HL-60 (cell line): ENCODE results near the gene EFNA2.

Experiments
- DNase-seq, 2 experiments: peaks; one replicate each; pipeline ENCODE4 v3.0.0-alpha.2; 2010 to 2020; ENCODE audit warnings: low read depth in 1 of 2, low spot score in 1 of 2
- H3K27ac ChIP-seq: fragments of 250-450 bp; sonication (Bioruptor Pico); replicated peaks from 2 replicates; pipeline ENCODE4 v1.5.1; 2020; ENCODE audit warnings: mild to moderate bottlenecking, moderate library complexity
- H3K27me3 ChIP-seq: fragments of 250-450 bp; sonication (Bioruptor Pico); 2 replicates; pipeline ENCODE4 v1.5.1; 2021; ENCODE audit warnings: mild to moderate bottlenecking, moderate library complexity; ENCODE audit not compliant: insufficient read depth, poor library complexity, severe bottlenecking
- H3K4me3 ChIP-seq: replicated peaks from 2 replicates; pipeline ENCODE4 v1.5.1; 2011; ENCODE audit warnings: mild to moderate bottlenecking, control low read depth, low read length; ENCODE audit not compliant: insufficient read depth
- GABPA ChIP-seq: IDR thresholded peaks from 2 replicates; pipeline ENCODE4 v1.6.1; 2012; ENCODE audit warnings: low read depth
- POLR2AphosphoS5 ChIP-seq: IDR thresholded peaks from 2 replicates; pipeline ENCODE4 v1.6.1; 2012; ENCODE audit warnings: low read depth
- REST ChIP-seq: IDR thresholded peaks from 2 replicates; pipeline ENCODE4 v1.6.1; 2012; ENCODE audit warnings: low read depth; ENCODE audit not compliant: insufficient replicate concordance
- SPI1 ChIP-seq: IDR thresholded peaks from 2 replicates; pipeline ENCODE4 v1.6.1; 2012; ENCODE audit warnings: low read depth, mild to moderate bottlenecking, borderline replicate concordance
- TF ChIP-seq, protein P1 (sequence below): IDR thresholded peaks from one replicate; pipeline ENCODE4 v1.5.1; 2011; ENCODE audit warnings: low read length, control low read depth, inconsistent platforms; ENCODE audit not compliant: insufficient read depth

The EFNA2 gene

DNA sequence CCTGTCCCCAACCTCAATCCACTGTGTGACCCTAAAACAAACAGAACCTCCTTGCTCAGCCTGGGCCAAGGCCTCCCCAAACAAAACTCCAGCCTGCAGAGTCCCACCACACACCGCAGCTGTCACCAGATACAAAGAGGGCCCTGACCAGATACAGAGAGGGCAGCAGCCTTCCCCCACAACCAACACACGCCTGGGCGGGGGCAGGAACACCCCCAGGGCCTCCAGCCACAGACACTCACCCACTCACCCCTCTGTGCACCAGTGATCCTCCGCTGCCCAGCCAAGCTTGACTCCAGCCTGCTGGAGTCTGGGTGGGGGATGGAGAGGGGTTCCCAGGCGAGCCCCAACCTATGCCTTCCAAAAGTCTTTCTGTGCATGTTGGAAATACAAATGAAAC, 22.5 kb upstream of the EFNA2 start:
- DNase-seq = no peak
- no peaks in the 10 kb centered on the region for H3K27me3 ChIP-seq
- TF ChIP-seq REST = no peak
- no peak for TF ChIP-seq GABPA
- no peak for TF ChIP-seq POLR2AphosphoS5
- no peak for TF ChIP-seq SPI1
- TF ChIP-seq, protein P1, sequence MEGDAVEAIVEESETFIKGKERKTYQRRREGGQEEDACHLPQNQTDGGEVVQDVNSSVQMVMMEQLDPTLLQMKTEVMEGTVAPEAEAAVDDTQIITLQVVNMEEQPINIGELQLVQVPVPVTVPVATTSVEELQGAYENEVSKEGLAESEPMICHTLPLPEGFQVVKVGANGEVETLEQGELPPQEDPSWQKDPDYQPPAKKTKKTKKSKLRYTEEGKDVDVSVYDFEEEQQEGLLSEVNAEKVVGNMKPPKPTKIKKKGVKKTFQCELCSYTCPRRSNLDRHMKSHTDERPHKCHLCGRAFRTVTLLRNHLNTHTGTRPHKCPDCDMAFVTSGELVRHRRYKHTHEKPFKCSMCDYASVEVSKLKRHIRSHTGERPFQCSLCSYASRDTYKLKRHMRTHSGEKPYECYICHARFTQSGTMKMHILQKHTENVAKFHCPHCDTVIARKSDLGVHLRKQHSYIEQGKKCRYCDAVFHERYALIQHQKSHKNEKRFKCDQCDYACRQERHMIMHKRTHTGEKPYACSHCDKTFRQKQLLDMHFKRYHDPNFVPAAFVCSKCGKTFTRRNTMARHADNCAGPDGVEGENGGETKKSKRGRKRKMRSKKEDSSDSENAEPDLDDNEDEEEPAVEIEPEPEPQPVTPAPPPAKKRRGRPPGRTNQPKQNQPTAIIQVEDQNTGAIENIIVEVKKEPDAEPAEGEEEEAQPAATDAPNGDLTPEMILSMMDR = no peak
- H3K27ac ChIP-seq = no peak overlapping the region
- H3K4me3 ChIP-seq = no peak overlapping the region

- no peak for DNase-seq
- H3K27ac ChIP-seq = no peak overlapping the region
- H3K27me3 ChIP-seq = no peaks in the 10 kb centered on the region
- H3K4me3 ChIP-seq = no peak overlapping the region
- TF ChIP-seq POLR2AphosphoS5 = no peak
- TF ChIP-seq SPI1 = no peak
- TF ChIP-seq, protein P1 = no peak
- TF ChIP-seq REST = no peak
- no peak for TF ChIP-seq GABPA
Observed at GRCh38 chr19:1264801-1265614, 20.7 kb upstream of the EFNA2 start.

GRCh38 chr19:1265615-1266128, 20.0 kb upstream of the EFNA2 start:
- Histone ChIP-seq H3K27ac (no peak overlapping the region), H3K27me3 (no peaks in the 10 kb centered on the region), H3K4me3 (peak overlapping the region; percentile 48)
- DNase-seq = peak in 1 of 2 experiments; percentile 85
- no peak for TF ChIP-seq SPI1
- TF ChIP-seq POLR2AphosphoS5 = no peak
- no peak for TF ChIP-seq GABPA
- TF ChIP-seq, protein P1 = no peak
- no peak for TF ChIP-seq REST
